ENCODE data around the gene DSCAML1. TPM values are rescaled to one million over a fixed set of nuclear protein-coding genes. Genes with fewer than 3 reads are reported as not detected.

The DSCAML1 gene
- total RNA-seq, 1 donor from 2014 or later: not detected

DNA sequence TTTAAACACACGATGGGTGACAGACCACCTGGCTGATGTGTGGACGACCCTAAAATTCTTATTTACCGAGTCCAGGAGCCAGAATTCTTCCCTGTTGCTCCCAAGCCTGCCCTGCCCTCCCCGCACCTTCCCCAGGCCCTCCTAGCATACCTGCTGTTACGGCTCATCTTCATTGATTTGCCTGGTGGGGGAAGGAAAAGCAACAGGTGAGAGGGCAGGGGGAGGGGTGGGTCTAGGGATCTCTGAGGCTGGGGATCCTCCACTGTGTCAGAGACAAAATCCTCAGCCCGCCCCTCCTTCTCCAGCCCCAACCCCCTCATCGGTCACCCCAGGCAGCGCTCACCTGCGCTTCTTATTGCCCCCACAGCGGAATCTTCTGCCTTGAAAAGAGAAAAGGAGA is 23.5 kb upstream of the DSCAML1 start:
- no peak for DNase-seq (ENCODE audit: low spot score in 2 of 2)
- Histone ChIP-seq H3K4me1 (no peaks in the 10 kb centered on the region), H3K27ac (no peak overlapping the region), H3K36me3 (no peaks in the 10 kb centered on the region), H3K9me3 (no peaks in the 10 kb centered on the region), H3K27me3 (no peaks in the 10 kb centered on the region), H3K4me3 (no peak overlapping the region)
- TF ChIP-seq, protein P1, sequence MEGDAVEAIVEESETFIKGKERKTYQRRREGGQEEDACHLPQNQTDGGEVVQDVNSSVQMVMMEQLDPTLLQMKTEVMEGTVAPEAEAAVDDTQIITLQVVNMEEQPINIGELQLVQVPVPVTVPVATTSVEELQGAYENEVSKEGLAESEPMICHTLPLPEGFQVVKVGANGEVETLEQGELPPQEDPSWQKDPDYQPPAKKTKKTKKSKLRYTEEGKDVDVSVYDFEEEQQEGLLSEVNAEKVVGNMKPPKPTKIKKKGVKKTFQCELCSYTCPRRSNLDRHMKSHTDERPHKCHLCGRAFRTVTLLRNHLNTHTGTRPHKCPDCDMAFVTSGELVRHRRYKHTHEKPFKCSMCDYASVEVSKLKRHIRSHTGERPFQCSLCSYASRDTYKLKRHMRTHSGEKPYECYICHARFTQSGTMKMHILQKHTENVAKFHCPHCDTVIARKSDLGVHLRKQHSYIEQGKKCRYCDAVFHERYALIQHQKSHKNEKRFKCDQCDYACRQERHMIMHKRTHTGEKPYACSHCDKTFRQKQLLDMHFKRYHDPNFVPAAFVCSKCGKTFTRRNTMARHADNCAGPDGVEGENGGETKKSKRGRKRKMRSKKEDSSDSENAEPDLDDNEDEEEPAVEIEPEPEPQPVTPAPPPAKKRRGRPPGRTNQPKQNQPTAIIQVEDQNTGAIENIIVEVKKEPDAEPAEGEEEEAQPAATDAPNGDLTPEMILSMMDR (IDR thresholded peaks at IDR 0.05): no peak
- intact Hi-C loops (cut with DNase I): no loop called here

DNA sequence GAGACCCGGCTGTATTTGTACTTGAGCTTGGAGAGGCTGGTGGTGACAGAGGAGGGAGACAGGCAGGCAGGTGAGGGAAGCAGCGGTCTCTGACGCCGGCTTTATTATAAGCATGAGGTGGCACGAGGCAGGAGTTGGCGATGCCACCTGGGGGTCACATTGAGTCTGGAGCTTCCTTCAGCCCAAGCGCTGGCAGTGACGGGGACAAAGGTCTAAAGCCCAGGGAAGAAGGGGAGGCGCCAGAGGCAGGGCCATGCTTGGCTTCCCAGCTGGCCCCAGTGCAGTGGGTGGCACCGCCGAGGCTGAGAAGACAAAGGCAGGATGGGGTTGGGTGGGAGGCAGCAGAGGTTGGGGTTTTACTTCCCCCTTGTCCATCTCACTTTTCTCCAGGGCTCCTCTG is 23.1 kb upstream of the DSCAML1 start:
- no peak for DNase-seq (ENCODE audit: low spot score in 2 of 2)
- TF ChIP-seq, protein P1 (IDR thresholded peaks at IDR 0.05): no peak
- intact Hi-C loops (cut with DNase I): no loop called here
- no peak overlapping the region for H3K4me3 ChIP-seq
- no peaks in the 10 kb centered on the region for H3K27me3 ChIP-seq
- H3K4me1 ChIP-seq: no peaks in the 10 kb centered on the region
- H3K9me3 ChIP-seq: no peaks in the 10 kb centered on the region
- no peak overlapping the region for H3K27ac ChIP-seq
- H3K36me3 ChIP-seq: no peaks in the 10 kb centered on the region

DNA sequence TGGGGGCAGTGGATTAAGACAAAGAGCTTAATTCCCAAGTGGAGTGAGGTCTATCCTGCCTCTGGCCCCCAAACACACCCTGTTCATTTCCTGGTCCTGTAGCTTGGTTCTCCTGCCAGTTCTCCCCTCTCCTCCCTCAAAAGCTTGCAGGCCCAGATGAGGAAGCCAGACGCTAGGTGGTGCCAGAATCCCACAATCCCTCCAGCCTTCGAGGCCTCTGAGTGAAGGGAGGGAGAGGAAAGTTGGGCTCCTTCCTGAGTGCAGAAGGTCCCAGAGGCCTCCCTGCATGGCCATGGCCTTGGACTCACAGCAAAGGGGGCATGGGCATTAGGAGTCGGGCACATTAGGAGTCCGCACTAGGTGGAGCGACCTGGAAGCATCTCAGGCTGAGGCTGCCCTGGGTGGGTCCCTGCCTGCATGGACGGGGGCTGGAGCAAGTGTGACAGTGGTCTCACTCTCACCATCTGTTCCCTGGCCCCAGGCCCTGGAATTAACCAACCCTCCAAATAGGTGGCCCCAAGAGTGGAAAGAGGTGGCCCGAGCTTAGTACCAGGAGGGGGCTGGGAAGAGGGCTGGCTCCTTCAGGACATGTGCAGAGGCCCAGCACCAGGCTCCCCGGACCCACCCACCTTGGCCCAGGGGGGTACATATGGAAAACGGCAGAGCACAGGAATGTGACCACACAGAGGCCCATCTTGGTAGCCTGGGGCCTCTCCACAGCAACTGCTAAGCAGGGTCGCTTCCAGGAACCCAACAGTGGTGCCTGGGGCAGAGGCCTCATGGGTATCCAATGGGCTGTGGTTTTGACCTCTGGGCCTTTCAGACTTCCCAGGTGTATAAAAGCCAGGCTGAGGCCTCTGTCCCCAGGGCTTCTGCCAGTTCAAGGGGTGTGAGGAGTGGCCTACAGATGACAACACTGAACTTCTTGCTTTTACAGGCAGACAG is 22.4 kb upstream of the DSCAML1 start:
- TF ChIP-seq, protein P1 (IDR thresholded peaks at IDR 0.05): peak in 1 of 3 experiments; percentile 9
- DNase-seq (ENCODE audit: low spot score in 2 of 2): no peak
- intact Hi-C loops (cut with DNase I): loop anchor here (5.0 kb wide), 1 partner anchor 392 kb away; no protein-coding TSS in a partner anchor
- Histone ChIP-seq H3K4me3 (no peak overlapping the region), H3K27me3 (no peaks in the 10 kb centered on the region), H3K4me1 (no peaks in the 10 kb centered on the region), H3K9me3 (no peaks in the 10 kb centered on the region), H3K27ac (no peak overlapping the region), H3K36me3 (no peaks in the 10 kb centered on the region)

DNA sequence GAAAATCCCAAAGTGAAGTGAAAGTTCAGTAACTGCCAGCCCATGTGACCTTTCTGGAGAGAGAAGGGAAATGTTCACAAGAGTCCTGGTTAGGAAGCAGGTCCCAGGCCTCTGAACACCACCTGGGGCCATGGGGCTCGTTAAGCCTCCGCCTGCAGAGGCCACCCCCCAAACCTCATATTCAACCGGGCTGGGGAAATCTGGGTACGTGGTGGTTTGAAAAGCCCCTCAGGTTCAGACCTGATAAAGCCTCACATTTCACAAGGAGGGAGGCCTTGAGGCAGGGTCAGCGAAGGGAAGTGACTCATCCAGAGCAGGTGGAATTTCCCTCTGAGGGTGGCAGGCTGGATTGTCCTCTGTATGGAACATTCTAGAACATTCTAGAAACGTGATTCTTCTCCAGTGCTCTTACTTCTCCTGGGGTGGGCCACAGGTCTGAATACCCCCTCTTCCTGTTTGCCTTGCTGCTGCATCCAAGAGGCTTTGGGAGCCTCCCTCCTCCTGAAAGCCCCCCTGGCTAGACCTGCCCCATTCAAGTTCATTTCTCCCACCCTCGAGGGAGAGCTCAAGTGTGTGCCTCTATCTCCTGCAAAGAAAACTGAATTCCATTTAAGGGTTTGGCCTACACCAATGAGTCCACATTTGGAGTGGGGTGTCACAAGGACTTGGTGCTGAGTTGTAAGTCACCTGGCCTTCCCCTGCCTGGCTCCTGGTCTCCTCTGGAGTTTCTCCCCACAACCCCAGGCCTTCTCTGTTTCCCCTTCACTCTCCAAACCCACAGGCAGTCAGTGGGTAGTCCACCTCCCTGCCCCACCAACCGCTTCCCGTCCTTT is 21.2 kb upstream of the DSCAML1 start:
- Histone ChIP-seq H3K27me3 (no peaks in the 10 kb centered on the region), H3K4me1 (no peaks in the 10 kb centered on the region), H3K36me3 (no peaks in the 10 kb centered on the region), H3K9me3 (no peaks in the 10 kb centered on the region), H3K27ac (no peak overlapping the region), H3K4me3 (no peak overlapping the region)
- TF ChIP-seq, protein P1 (IDR thresholded peaks at IDR 0.05): peak in 1 of 3 experiments; percentile 9
- intact Hi-C loops (cut with DNase I): loop anchor here (5.0 kb wide), 1 partner anchor 391 kb away; no protein-coding TSS in a partner anchor
- DNase-seq (ENCODE audit: low spot score in 2 of 2): no peak

DNA sequence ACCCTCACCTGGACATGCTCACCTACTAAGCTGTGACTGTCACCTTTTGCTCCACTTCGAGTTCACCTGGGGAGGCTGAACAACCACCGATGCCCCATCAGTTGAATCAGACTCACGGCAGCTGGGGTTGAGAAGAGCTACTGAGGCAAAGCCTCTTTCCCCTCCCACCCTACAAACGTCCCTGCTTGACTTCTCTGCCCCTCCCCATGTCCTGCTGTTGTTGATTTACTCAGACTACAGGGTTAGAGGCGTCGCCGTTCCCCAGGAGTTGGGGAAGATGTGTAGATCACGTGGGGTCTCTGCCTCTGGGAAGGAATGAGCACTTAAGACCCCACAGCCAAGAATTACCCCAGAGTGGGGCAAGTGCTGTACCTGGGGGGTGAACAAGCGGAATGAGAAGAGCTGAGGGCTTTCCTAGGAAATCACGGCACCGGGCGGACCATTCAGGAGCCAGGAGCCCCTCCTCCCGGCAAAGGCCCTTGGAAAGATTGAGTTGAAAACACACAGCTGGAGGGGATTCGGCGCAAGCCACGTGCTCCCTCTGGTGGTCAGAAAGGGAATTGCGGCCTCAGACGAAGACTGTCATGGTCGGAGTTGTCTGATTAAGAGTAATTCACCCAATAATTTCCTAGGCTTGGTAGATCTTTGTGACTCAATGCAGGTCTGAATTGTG is 20.5 kb upstream of the DSCAML1 start:
- H3K27ac ChIP-seq: peak overlapping the region; percentile 20 to 26
- intact Hi-C loops (cut with DNase I): loop anchor here (5.0 kb wide), 1 partner anchor 390 kb away; no protein-coding TSS in a partner anchor
- TF ChIP-seq, protein P1 (IDR thresholded peaks at IDR 0.05): peak; percentile 93 to 99 (median 96)
- DNase-seq (ENCODE audit: low spot score in 2 of 2): peak in 1 of 2 donors; percentile 89
- no peaks in the 10 kb centered on the region for H3K36me3 ChIP-seq
- H3K27me3 ChIP-seq: no peaks in the 10 kb centered on the region
- H3K4me3 ChIP-seq: no peak overlapping the region
- no peaks in the 10 kb centered on the region for H3K4me1 ChIP-seq
- H3K9me3 ChIP-seq: no peaks in the 10 kb centered on the region

Measured in ascending aorta (tissue), 2 donors.